ENCODE data around the gene UNC5CL. TPM values are rescaled to one million over a fixed set of nuclear protein-coding genes. Genes with fewer than 3 reads are reported as not detected.

The UNC5CL gene
- total and polyA plus RNA-seq, 2 donors from 2014 or later = 41.3 to 53.7 TPM

DNA sequence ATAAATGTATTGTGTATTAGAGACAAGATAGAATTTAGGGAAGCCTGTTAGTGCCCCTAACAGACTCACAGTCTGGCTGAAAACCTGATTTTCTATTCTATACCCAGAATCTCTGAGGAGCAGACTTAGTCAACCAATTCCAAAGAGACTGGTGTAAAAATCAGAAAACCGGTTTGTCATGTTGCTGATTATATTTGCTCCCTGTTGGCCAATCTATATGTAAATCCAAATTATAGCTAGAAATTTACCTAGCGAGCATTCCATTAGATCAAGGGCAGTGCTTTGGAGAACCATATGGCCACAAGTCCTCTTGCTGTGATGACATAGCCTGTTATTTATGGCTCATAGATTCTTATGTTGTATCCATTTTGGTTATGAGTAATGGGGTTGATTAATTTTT, 38.5 kb upstream of the UNC5CL start:
- Histone ChIP-seq H3K9ac (ENCODE audit: low read length in 3 of 3) (no peak overlapping the region), H3K9me3 (ENCODE audit: control insufficient read depth in 2 of 3, insufficient read depth in 1 of 3, low read length in 3 of 3) (no peaks in the 10 kb centered on the region), H3K4me1 (ENCODE audit: control insufficient read depth in 2 of 3, insufficient read depth in 2 of 3, low read depth in 1 of 3, low read length in 3 of 3) (peaks cover 0 to 8% (median 8%) of the 10 kb centered on the region in 3 donors), H3K36me3 (ENCODE audit: control insufficient read depth in 2 of 3, insufficient read depth in 3 of 3, low read length in 3 of 3) (peaks cover 7 to 21% (median 7%) of the 10 kb centered on the region in 3 donors), H3K4me3 (ENCODE audit: low read length in 3 of 3) (no peak overlapping the region), H3K27ac (ENCODE audit: low read depth in 2 of 2, low read length in 2 of 2) (no peak overlapping the region), H3K27me3 (ENCODE audit: control insufficient read depth, insufficient read depth, low read length) (no peaks in the 10 kb centered on the region)
- FAIRE-seq (no peak), DNase-seq (peak in 2 of 5 donors; percentile 54 to 62)
- TF ChIP-seq, protein P1, sequence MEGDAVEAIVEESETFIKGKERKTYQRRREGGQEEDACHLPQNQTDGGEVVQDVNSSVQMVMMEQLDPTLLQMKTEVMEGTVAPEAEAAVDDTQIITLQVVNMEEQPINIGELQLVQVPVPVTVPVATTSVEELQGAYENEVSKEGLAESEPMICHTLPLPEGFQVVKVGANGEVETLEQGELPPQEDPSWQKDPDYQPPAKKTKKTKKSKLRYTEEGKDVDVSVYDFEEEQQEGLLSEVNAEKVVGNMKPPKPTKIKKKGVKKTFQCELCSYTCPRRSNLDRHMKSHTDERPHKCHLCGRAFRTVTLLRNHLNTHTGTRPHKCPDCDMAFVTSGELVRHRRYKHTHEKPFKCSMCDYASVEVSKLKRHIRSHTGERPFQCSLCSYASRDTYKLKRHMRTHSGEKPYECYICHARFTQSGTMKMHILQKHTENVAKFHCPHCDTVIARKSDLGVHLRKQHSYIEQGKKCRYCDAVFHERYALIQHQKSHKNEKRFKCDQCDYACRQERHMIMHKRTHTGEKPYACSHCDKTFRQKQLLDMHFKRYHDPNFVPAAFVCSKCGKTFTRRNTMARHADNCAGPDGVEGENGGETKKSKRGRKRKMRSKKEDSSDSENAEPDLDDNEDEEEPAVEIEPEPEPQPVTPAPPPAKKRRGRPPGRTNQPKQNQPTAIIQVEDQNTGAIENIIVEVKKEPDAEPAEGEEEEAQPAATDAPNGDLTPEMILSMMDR (IDR thresholded peaks at IDR 0.05; ENCODE audit: borderline replicate concordance, extremely low read depth, insufficient read depth) = no peak
- intact Hi-C loops (cut with DNase I) = no loop called here

DNA sequence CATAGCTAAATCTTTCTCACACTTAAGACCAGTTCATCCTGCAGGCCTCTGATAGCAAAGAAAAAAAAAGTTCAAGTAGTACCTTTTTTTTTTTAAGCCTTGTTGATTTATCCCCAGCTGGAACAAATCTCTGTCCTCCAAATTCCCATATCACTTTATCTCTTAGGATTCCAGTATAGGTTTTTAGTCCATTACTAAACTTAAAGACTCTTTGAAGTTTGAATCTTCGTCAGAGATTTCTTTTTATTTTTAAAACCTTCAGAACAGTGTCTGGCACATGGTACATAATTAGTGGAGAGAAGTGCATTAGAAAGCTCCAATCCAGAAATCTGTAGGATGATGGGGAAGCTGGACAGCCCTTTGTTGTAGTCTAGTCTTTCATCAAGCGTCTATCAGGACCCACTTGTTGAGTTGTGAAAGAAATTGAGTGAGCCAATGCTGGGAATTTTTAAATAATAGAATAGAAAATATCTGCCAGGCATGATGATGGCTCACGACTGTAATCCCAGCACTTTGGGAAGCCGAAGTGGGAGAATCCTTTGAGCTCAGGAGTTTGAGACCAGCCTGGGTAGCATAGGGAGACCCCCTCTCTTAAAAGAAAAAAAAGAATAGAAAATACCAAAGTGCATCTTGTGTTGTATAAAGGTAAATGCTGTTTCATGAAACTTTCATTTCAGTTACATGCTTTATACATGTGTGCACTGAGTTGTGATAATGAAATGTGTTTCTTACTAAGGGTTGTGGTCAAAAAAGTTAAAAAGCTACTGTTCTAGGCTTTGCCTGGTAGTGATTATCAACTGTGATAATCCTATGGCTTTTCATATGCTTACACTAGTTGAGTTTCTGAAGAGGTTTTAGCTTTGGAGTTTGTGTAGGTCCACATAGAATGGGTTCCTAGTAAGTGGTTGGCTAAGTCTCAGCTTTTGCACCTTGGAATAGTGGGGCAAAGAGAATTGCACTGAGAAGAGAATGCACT, 36.9 kb upstream of the UNC5CL start:
- H3K4me1 ChIP-seq (ENCODE audit: control insufficient read depth in 2 of 3, insufficient read depth in 2 of 3, low read depth in 1 of 3, low read length in 3 of 3) = peaks cover 2 to 10% (median 8%) of the 10 kb centered on the region in 3 donors
- DNase-seq (peak in 1 of 5 donors; percentile 32), FAIRE-seq (no peak)
- intact Hi-C loops (cut with DNase I) = no loop called here
- peaks cover 3 to 21% (median 7%) of the 10 kb centered on the region in 3 donors for H3K36me3 ChIP-seq (ENCODE audit: control insufficient read depth in 2 of 3, insufficient read depth in 3 of 3, low read length in 3 of 3)
- TF ChIP-seq, protein P1 (IDR thresholded peaks at IDR 0.05; ENCODE audit: borderline replicate concordance, extremely low read depth, insufficient read depth) = no peak
- no peak overlapping the region for H3K9ac ChIP-seq (ENCODE audit: low read length in 3 of 3)
- H3K27me3 ChIP-seq (ENCODE audit: control insufficient read depth, insufficient read depth, low read length) = no peaks in the 10 kb centered on the region
- no peak overlapping the region for H3K4me3 ChIP-seq (ENCODE audit: low read length in 3 of 3)
- no peak overlapping the region for H3K27ac ChIP-seq (ENCODE audit: low read depth in 2 of 2, low read length in 2 of 2)
- H3K9me3 ChIP-seq (ENCODE audit: control insufficient read depth in 2 of 3, insufficient read depth in 1 of 3, low read length in 3 of 3) = no peaks in the 10 kb centered on the region

DNA sequence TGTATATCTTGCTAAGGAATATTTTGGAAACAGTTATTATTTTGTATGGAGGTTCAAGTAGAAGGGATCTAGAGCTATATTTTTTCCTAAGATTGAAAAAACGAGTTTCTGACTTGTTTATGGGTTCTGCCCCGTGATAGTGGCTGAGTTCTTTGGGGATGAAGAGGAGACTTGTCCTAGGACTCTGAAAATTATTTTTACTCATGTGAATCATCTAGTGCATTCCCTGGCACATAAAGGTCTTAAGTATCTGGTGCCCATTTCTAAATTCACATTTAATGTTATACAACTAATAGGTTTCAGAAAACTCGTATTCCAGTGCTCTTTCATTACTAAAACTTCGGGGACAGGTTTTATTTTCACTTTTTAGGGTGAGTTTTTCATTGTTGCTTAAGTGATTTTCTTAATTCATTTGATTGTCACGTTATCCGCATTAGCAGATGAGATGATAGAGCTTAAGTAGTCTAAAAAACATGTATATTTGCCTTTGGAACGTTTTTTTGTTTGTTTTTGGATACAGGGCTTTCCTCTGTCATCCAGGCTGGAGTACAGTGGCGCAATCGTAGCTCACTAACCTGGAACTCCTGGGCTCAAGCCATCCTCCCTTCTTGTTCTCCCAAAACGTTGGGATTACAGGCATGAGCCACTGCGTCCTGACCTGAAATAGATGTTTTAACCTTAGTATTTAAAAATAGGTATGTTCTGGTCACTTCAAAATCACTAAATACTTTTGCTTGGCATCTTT, 35.8 kb upstream of the UNC5CL start:
- Histone ChIP-seq H3K27me3 (ENCODE audit: control insufficient read depth, insufficient read depth, low read length) (no peaks in the 10 kb centered on the region), H3K9me3 (ENCODE audit: control insufficient read depth in 2 of 3, insufficient read depth in 1 of 3, low read length in 3 of 3) (no peaks in the 10 kb centered on the region), H3K4me1 (ENCODE audit: control insufficient read depth in 2 of 3, insufficient read depth in 2 of 3, low read depth in 1 of 3, low read length in 3 of 3) (peaks cover 8 to 13% (median 9%) of the 10 kb centered on the region in 3 donors), H3K4me3 (ENCODE audit: low read length in 3 of 3) (peak overlapping the region; percentile 73 to 94 (median 92)), H3K36me3 (ENCODE audit: control insufficient read depth in 2 of 3, insufficient read depth in 3 of 3, low read length in 3 of 3) (peaks cover under 1 to 11% (median 2%) of the 10 kb centered on the region in 3 donors), H3K27ac (ENCODE audit: low read depth in 2 of 2, low read length in 2 of 2) (peak overlapping the region in 1 of 2 donors; percentile 100), H3K9ac (ENCODE audit: low read length in 3 of 3) (peak overlapping the region in 1 of 3 donors; percentile 96)
- intact Hi-C loops (cut with DNase I) = no loop called here
- TF ChIP-seq, protein P1 (IDR thresholded peaks at IDR 0.05; ENCODE audit: borderline replicate concordance, extremely low read depth, insufficient read depth) = no peak
- FAIRE-seq = no peak
- DNase-seq = no peak

All from kidney (tissue), 14 donors.